HG03342 (cell line): ENCODE measurements around the gene PKD2L1.

Experiments used
- ATAC-seq: cut with Tn5 transposase; IDR thresholded peaks from one replicate; pipeline ENCODE4 v1.9.1; 2021; ENCODE audit warnings: mild to moderate bottlenecking, moderate library complexity; ENCODE audit not compliant: unreplicated experiment

PKD2L1 gene

GRCh38 chr10:100356067-100357017 lies 26.3 kb upstream of the PKD2L1 start:
- no peak for ATAC-seq

GRCh38 chr10:100355086-100355485 lies 25.1 kb upstream of the PKD2L1 start:
- no peak for ATAC-seq

GRCh38 chr10:100353770-100354485 lies 23.9 kb upstream of the PKD2L1 start:
- ATAC-seq = no peak

GRCh38 chr10:100350914-100351485 lies 21.0 kb upstream of the PKD2L1 start:
- no peak for ATAC-seq

- ATAC-seq = no peak
Observed at GRCh38 chr10:100349672-100350071, 19.6 kb upstream of the PKD2L1 start.

GRCh38 chr10:100349087-100349486 lies 19.1 kb upstream of the PKD2L1 start:
- no peak for ATAC-seq

- ATAC-seq = no peak
Observed at GRCh38 chr10:100348389-100348927, 18.4 kb upstream of the PKD2L1 start.

GRCh38 chr10:100347568-100348195 lies 17.7 kb upstream of the PKD2L1 start:
- ATAC-seq = no peak

GRCh38 chr10:100346765-100347567 lies 16.9 kb upstream of the PKD2L1 start, which contains the start of gene SCD:
Gene SCD (plus strand): TSS chr10:100347233. CDS start chr10:100347505, 272 bp downstream.
- ATAC-seq = peak; percentile 93

- peak; percentile 51 for ATAC-seq
Observed at GRCh38 chr10:100346351-100346764, 16.3 kb upstream of the PKD2L1 start.

- ATAC-seq = no peak
Observed at GRCh38 chr10:100345570-100346330, 15.7 kb upstream of the PKD2L1 start.

- ATAC-seq = no peak
Observed at GRCh38 chr10:100344241-100344788, 14.3 kb upstream of the PKD2L1 start.

- ATAC-seq = no peak
Observed at GRCh38 chr10:100342627-100342972, 12.6 kb upstream of the PKD2L1 start.

- no peak for ATAC-seq
Observed at GRCh38 chr10:100341953-100342626, 12.1 kb upstream of the PKD2L1 start.

GRCh38 chr10:100340948-100341847 lies 11.2 kb upstream of the PKD2L1 start:
- no peak for ATAC-seq

- peak; percentile 53 for ATAC-seq
Observed at GRCh38 chr10:100339236-100339635, 9.2 kb upstream of the PKD2L1 start.

GRCh38 chr10:100338434-100339036 lies 8.5 kb upstream of the PKD2L1 start:
- peak; percentile 53 for ATAC-seq
